Cardiac fibroblast (primary cell): ENCODE measurements around the gene TBL1X.
A peak's percentile ranks its signal among the peaks of the same experiment; 100 is the strongest.

Source experiments
- DNase-seq, 2 donors: peaks; one replicate each; pipeline versions ENCODE4 v3.0.0 to v3.0.0-alpha.2; 2010; ENCODE audit warnings: low read depth in 2 of 2
- H3K4me3 ChIP-seq, 2 donors: replicated peaks in 1 of 2; 1 replicate in 1 of 2; 2 replicates in 1 of 2; pipeline ENCODE4 v1.5.1; 2011; ENCODE audit warnings: low read depth in 2 of 2, low read length in 2 of 2, mild to moderate bottlenecking in 2 of 2, moderate library complexity in 1 of 2
- CTCF ChIP-seq: IDR thresholded peaks from one replicate; pipeline ENCODE4 v1.5.1; 2011; ENCODE audit warnings: low read depth, mild to moderate bottlenecking, low read length, inconsistent platforms

Gene TBL1X

DNA sequence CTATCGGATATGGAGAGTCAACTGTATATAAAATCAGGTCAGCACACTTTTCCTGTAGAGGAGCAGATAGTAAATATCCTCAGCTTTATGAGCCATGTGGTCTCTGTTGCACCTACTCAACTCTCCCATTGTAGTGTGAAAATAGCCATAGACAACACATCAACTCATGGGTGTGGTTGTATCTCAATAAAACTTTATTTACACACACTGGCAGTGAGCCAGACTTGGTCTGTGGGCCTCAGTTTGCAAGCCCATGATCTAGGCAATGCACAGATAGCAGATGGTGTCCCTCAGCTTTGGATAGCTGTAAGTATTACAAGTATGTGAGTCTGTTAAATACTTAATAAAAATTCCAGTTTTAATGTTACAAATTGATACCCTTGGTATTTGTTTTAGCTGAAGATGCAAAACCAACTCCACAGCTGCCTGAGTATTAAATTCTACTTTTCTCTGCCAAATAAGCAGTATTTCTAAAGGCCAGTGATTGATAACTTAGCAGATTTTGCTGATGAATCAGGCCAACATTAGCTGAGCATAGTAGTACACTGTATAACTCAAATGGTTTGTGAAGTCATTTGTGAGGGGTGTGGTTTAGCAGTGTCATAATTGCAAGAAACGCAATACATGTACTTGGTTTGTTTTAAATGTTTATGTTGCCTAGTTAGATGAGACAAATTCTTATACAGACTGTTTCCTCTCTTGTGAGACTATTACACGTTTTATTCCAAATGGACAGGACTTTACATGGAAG is 213.5 kb downstream of the TBL1X start:
- H3K4me3 ChIP-seq, result no peak overlapping the region
- TF ChIP-seq CTCF, result no peak
- no peak for DNase-seq

- TF ChIP-seq CTCF, result no peak
- no peak for DNase-seq
- no peak overlapping the region for H3K4me3 ChIP-seq
Observed at GRCh38 chrX:9681011-9681410, 216.2 kb downstream of the TBL1X start.

DNA sequence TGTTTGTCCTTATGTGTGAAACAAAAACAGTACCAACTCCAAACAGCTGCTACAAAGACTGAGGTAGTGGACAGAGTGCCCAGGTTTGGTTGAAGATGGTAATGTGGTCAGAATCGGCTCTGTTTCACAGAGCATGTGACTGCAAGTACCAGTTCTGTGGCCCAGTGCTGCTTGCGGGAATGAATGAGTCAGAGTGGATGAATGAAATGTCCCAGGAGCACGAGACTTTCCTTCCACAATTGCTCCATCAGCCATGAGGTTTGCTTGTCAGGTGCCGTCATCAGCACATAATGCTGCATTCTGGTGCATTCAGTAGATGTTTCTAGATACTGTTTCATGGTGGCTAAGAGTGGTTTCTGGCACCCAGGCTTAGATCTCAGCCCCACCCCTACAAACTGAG is 216.6 kb downstream of the TBL1X start:
- peak; percentile 29 to 46 for DNase-seq
- no peak for TF ChIP-seq CTCF
- no peak overlapping the region for H3K4me3 ChIP-seq

GRCh38 chrX:9682456-9682855 is 217.6 kb downstream of the TBL1X start:
- no peak overlapping the region for H3K4me3 ChIP-seq
- DNase-seq, result peak; percentile 31 to 54

GRCh38 chrX:9682861-9683260 is 218.0 kb downstream of the TBL1X start:
- H3K4me3 ChIP-seq, result no peak overlapping the region
- TF ChIP-seq CTCF, result no peak
- no peak for DNase-seq

More at GRCh38 chrX:9682456-9682855, 217.6 kb downstream of the TBL1X start:
- peak; percentile 8 for TF ChIP-seq CTCF

DNA sequence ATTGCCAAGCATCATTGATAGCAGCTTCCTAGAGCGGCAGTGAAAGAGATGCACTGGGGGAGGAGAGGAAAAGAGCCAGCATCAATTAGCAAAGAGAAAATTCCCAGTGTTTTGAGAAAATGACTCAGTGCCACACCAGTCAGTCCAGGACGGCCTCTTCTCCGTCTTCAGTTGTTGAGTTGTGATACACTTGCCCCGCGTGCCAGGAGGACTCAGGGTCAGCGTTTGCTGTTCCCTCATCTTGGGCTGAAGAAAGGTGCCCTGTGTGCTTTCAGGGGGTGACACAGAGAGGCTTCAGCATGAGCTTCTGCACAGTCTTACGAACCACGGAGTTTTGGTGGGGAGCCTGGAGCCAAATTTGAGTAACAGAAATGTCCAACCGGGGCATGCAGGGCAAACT is 218.5 kb downstream of the TBL1X start:
- TF ChIP-seq CTCF, result no peak
- H3K4me3 ChIP-seq, result no peak overlapping the region
- DNase-seq, result no peak

GRCh38 chrX:9687899-9688298 is 223.0 kb downstream of the TBL1X start:
- no peak for DNase-seq
- no peak overlapping the region for H3K4me3 ChIP-seq
- no peak for TF ChIP-seq CTCF
